Neural crest cell (in vitro differentiated cells): ENCODE data around the gene TRAPPC5. TPM values are rescaled to one million over a fixed set of nuclear protein-coding genes. Genes with fewer than 3 reads are reported as not detected.
A peak's percentile ranks its signal among the peaks of the same experiment; 100 is the strongest.

Source experiments
- DNase-seq: peaks from one replicate; pipeline ENCODE4 v3.0.0; 2021; ENCODE audit warnings: low read depth, mixed read lengths, low spot score
- H3K27ac Mint-ChIP-seq: one replicate; pipeline ENCODE4 v1.8.0; 2021; ENCODE audit warnings: mild to moderate bottlenecking, mixed read lengths; ENCODE audit not compliant: unreplicated experiment
- H3K27me3 Mint-ChIP-seq: 2 replicates; pipeline ENCODE4 v1.8.0; 2021; ENCODE audit warnings: low read depth, mild to moderate bottlenecking, mixed read lengths
- H3K36me3 Mint-ChIP-seq: 2 replicates; pipeline ENCODE4 v1.8.0; 2021; ENCODE audit warnings: low read depth, mild to moderate bottlenecking, mixed read lengths
- H3K4me1 Mint-ChIP-seq: 2 replicates; pipeline ENCODE4 v1.8.0; 2021; ENCODE audit warnings: mixed read lengths
- H3K4me3 Mint-ChIP-seq: one replicate; pipeline ENCODE4 v1.8.0; 2021; ENCODE audit warnings: mild to moderate bottlenecking, mixed read lengths
- H3K9me3 Mint-ChIP-seq: 2 replicates; pipeline ENCODE4 v1.8.0; 2021; ENCODE audit warnings: mixed read lengths
- CTCF ChIP-seq: fragments of 200-600 bp; sonication (generic); conservative IDR thresholded peaks from 2 replicates; pipeline ENCODE4 v1.5.0; 2021; ENCODE audit warnings: antibody characterized with exemption, mild to moderate bottlenecking
- total RNA-seq: library from RNA; stranded (reverse); gene quantifications from 2 replicates; pipeline ENCODE4 v1.2.1, GENCODE V29; 2021

Gene TRAPPC5
- total RNA-seq, 1 donor from 2014 or later, result 83.8 TPM

GRCh38 chr19:7672522-7672921 is 8.1 kb upstream of the TRAPPC5 start:
- Mint-ChIP-seq H3K4me3 (no peak overlapping the region), H3K36me3 (no peaks in the 10 kb centered on the region), H3K27ac (no peak overlapping the region), H3K9me3 (peaks cover 3% of the 10 kb centered on the region), H3K27me3 (peaks cover 88% of the 10 kb centered on the region), H3K4me1 (no peaks in the 10 kb centered on the region)
- no peak for DNase-seq
- no peak for TF ChIP-seq CTCF

- Mint-ChIP-seq H3K4me1 (no peaks in the 10 kb centered on the region), H3K36me3 (no peaks in the 10 kb centered on the region), H3K4me3 (peak overlapping the region; percentile 17), H3K27ac (no peak overlapping the region), H3K27me3 (peaks cover 87% of the 10 kb centered on the region), H3K9me3 (peaks cover 3% of the 10 kb centered on the region)
- DNase-seq, result peak; percentile 50
- no peak for TF ChIP-seq CTCF
These were observed 6.3 kb upstream of the TRAPPC5 start for GRCh38 chr19:7674010-7675005.

GRCh38 chr19:7676376-7676775 is 4.3 kb upstream of the TRAPPC5 start:
- TF ChIP-seq CTCF, result no peak
- H3K9me3 Mint-ChIP-seq, result peaks cover 3% of the 10 kb centered on the region
- no peaks in the 10 kb centered on the region for H3K4me1 Mint-ChIP-seq
- peaks cover 75% of the 10 kb centered on the region for H3K27me3 Mint-ChIP-seq
- no peak overlapping the region for H3K4me3 Mint-ChIP-seq
- DNase-seq, result no peak
- no peaks in the 10 kb centered on the region for H3K36me3 Mint-ChIP-seq
- no peak overlapping the region for H3K27ac Mint-ChIP-seq

DNA sequence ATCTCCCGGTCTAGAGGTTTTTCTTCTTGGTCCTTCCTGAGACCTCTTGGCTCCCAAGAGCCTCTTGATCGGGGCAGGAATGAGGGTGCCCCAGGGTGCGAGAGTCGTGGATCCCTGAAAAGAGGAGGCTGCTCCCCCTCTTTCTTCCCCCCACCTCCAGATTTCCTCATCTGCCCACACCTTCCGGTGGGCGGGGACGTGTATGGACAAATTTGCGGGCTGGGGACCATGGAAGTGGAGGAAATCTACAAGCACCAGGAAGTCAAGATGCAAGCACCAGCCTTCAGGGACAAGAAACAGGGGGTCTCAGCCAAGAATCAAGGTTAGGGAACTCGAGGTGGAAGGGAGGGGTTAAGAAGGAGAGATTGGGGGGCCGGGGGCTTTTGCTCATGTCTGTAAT is 3.8 kb upstream of the TRAPPC5 start, which contains the start of gene MCEMP1:
TSS of gene MCEMP1 (plus strand) at position 237 of the 400 bp plus-strand sequence. CDS start at position 268, 31 bp downstream.
- Mint-ChIP-seq H3K36me3 (no peaks in the 10 kb centered on the region), H3K27me3 (peaks cover 70% of the 10 kb centered on the region), H3K9me3 (peaks cover 3% of the 10 kb centered on the region), H3K27ac (no peak within 1 kb of the TSS), H3K4me3 (peak within 1 kb of the TSS; percentile 41), H3K4me1 (peaks cover 3% of the 10 kb centered on the region)
- DNase-seq, result no peak
- no peak for TF ChIP-seq CTCF

GRCh38 chr19:7677669-7678311 is 2.8 kb upstream of the TRAPPC5 start:
- no peak for TF ChIP-seq CTCF
- Mint-ChIP-seq H3K4me3 (peak overlapping the region; percentile 41), H3K36me3 (no peaks in the 10 kb centered on the region), H3K27ac (no peak overlapping the region), H3K4me1 (peaks cover 4% of the 10 kb centered on the region), H3K27me3 (peaks cover 62% of the 10 kb centered on the region), H3K9me3 (peaks cover 3% of the 10 kb centered on the region)
- no peak for DNase-seq
